GM06990 (cell line): ENCODE results near the gene COPE.
A peak's percentile ranks its signal among the peaks of the same experiment; 100 is the strongest.

Experiments used
- DNase-seq: peaks from one replicate; pipeline ENCODE4 v3.0.0-alpha.2; 2011; ENCODE audit not compliant: insufficient read length; ENCODE audit errors: extremely low read depth
- H3K27me3 ChIP-seq: replicated peaks from 2 replicates; pipeline ENCODE4 v1.6.0; 2011; ENCODE audit warnings: low read length; ENCODE audit not compliant: control insufficient read depth, insufficient read depth
- H3K36me3 ChIP-seq: 2 replicates; pipeline ENCODE4 v1.5.1; 2011; ENCODE audit warnings: low read length; ENCODE audit not compliant: control insufficient read depth, insufficient read depth
- H3K4me3 ChIP-seq: replicated peaks from 2 replicates; pipeline ENCODE4 v1.5.1; 2011; ENCODE audit warnings: low read depth, mild to moderate bottlenecking, control low read depth, low read length
- TF ChIP-seq, protein P1 (sequence below): IDR thresholded peaks from 2 replicates; pipeline ENCODE4 v1.5.1; 2011; ENCODE audit warnings: low read length, control low read depth, mild to moderate bottlenecking, inconsistent platforms; ENCODE audit not compliant: insufficient read depth, poor library complexity, severe bottlenecking

COPE gene

DNA sequence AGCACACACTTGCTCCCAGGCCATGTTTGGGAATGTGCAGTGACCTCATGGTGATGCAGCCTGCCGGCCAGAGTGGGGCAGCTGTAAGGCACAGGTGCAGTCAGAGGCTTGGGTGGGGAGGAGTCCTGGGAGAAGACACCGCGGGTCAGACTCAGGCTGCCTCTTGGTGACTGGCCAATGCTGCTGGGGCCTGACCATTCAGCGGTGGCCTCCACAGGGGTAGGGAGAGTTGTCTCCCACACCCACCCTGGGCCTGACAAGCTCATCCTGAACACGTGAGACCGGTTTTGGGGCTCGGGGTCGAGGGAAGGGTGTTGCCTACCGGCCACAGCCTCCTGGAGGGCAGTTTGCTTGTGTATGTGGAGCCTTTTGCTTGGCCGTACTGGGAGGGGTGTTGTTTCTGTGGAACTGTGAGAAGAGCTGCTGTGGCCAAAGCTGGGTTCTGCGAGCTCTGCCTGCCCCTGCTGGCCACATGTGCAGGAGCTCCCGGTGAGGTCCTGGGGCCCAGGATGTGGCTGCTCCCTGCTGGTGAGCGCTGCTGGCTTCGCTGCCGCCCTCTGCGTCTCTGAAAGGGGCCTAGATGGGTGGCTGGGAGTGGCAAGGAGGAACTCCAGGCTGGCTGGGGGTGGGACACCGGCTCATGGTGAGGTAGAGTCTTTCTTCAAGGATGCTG, 65.3 kb downstream of the COPE start:
- no peak for DNase-seq
- Histone ChIP-seq H3K27me3 (no peaks in the 10 kb centered on the region), H3K36me3 (peaks cover 71% of the 10 kb centered on the region), H3K4me3 (no peak overlapping the region)
- TF ChIP-seq, protein P1, sequence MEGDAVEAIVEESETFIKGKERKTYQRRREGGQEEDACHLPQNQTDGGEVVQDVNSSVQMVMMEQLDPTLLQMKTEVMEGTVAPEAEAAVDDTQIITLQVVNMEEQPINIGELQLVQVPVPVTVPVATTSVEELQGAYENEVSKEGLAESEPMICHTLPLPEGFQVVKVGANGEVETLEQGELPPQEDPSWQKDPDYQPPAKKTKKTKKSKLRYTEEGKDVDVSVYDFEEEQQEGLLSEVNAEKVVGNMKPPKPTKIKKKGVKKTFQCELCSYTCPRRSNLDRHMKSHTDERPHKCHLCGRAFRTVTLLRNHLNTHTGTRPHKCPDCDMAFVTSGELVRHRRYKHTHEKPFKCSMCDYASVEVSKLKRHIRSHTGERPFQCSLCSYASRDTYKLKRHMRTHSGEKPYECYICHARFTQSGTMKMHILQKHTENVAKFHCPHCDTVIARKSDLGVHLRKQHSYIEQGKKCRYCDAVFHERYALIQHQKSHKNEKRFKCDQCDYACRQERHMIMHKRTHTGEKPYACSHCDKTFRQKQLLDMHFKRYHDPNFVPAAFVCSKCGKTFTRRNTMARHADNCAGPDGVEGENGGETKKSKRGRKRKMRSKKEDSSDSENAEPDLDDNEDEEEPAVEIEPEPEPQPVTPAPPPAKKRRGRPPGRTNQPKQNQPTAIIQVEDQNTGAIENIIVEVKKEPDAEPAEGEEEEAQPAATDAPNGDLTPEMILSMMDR: no peak

DNA sequence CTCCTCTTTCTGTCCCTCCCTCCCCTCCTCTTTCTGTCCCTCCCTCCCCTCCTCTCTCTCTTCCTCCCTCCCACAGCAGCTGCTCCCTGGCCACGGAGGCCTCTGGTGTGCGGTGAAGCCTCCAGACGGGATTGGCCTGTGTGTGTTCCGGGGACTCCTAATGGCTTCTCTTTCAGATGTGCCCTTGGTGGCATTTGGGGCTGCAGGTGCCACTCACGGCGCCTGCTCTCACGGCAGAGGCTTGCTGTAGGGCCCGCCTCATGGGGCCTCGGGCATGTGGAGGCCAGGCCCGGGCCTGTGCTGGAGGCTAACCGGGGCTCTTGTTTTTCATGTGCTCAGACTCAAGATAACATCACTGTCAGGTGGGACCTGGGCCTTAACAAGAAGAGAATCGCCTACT, 66.5 kb downstream of the COPE start:
- Histone ChIP-seq H3K36me3 (peaks cover 68% of the 10 kb centered on the region), H3K27me3 (no peaks in the 10 kb centered on the region), H3K4me3 (no peak overlapping the region)
- TF ChIP-seq, protein P1: no peak
- DNase-seq: no peak

DNA sequence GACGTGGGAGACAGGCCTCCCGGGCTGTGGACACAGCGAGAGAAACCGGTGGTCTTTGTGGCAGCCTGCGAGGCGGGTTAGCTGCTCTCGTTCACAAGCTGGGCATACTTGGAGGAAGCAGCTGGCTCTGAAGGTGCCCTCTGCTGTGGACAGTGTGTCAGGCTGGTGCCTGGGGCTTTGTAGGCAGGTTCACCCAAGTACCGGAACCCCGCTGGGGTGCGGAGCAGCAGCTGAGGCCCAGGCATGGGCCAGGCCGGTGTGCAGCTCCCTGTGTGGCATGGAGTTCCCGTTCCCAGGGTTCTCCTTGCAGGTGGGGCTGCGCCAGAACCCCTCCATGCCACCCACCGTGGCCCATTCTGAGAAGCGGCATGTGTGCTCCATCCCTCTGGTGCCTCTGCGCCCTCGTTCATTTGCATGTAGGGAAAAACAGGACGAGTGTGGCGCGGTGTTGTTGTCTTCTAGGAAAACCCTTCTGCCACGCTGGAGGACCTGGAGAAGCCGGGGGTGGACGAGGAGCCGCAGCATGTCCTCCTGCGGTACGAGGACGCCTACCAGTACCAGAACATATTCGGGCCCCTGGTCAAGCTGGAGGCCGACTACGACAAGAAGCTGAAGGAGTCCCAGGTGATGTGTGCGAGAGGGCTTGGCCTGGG, 67.4 kb downstream of the COPE start:
- DNase-seq: no peak
- H3K4me3 ChIP-seq: no peak overlapping the region
- peaks cover 60% of the 10 kb centered on the region for H3K36me3 ChIP-seq
- TF ChIP-seq, protein P1: no peak
- H3K27me3 ChIP-seq: no peaks in the 10 kb centered on the region

DNA sequence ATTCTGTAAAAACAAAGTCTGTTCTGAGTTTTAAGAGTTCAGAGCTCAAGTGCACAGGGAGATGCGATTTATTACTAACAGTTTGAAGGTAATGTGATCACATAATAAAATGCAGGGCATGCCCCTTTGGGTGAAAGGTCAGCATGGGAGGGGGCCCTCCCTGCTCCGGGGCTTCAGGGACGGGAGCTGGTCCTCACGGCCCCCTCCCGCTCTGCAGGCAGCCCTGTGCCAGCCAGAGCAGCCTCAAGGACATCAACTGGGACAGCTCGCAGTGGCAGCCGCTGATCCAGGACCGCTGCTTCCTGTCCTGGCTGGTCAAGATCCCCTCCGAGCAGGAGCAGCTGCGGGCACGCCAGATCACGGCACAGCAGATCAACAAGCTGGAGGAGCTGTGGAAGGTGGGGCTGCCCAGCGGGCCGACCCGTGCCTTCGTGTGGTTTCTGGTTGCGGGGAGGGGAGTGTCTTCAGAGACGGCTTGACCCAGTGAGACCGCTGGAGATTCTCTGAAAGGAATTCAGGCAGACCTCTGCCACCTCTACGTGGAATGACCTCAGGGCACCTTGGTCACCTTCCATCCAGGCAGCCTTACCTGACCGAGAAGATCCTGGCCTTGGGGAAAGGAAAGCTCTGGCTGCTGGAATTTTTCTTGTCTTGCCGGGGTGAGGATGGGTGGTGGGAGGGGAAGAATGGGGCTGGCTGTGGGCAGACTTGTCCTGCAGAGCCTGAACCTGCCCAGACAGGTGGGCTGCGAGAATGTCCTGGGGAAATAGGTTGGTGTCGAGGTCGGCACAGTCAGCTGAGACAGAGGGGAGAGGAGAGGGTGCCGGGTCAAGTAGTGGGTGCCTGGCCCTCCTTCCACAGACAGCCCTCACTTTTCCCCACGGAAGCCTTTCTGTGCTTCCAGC, 68.5 kb downstream of the COPE start:
- H3K27me3 ChIP-seq: no peaks in the 10 kb centered on the region
- TF ChIP-seq, protein P1: no peak
- no peak for DNase-seq
- H3K36me3 ChIP-seq: peaks cover 57% of the 10 kb centered on the region
- H3K4me3 ChIP-seq: no peak overlapping the region

DNA sequence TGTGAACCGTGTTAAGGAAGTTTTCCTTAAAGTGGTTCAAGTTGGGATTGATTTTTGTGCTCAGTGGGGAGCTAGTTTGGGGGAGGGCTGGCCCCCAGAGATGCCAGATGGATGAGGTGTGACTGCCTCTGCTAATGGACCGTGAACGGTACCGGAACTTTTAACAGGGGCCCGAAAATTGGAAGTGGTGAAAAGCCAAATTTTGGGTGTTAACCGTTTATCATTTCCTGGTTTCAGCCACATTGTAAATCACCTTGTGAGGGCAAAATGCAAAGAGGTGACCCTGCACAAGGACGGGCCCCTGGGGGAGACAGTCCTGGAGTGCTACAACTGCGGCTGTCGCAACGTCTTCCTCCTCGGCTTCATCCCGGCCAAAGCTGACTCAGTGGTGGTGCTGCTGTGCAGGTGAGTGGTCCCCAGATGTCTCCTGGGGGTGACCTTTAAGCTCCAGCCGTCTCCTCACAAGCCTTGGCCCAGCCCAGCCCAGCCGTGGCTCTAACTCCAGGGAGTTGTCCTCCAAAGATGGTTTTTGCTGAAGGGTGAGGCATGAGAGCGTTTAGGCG, 69.3 kb downstream of the COPE start:
- peak; percentile 47 for DNase-seq
- Histone ChIP-seq H3K4me3 (peak overlapping the region; percentile 10; the same call in 1 of the 2 replicates), H3K27me3 (no peaks in the 10 kb centered on the region), H3K36me3 (peaks cover 56% of the 10 kb centered on the region)
- TF ChIP-seq, protein P1: no peak
